HepG2 (cell line): Measurements from ENCODE around the gene BAG5. TPM values are rescaled to one million over a fixed set of nuclear protein-coding genes. Genes with fewer than 3 reads are reported as not detected.

Experiments
- ATAC-seq: fragments of 200-7000 bp; cut with Tn5 transposase; 3 replicates; pipeline ENCODE4 v1.9.1; 2020; ENCODE audit warnings: mild to moderate bottlenecking, moderate library complexity
- BruUV-seq: library from RNA; stranded (reverse); fragments of 400-500 nt; replicated peaks from 2 replicates; lab custom pipeline; 2021; lab: Mats Ljungman, UMichigan
- CTCF ChIA-PET: fragments of 300-600 bp; formaldehyde crosslinking; extraction: SDS; loops from one replicate; lab custom pipeline; 2021; ENCODE audit warnings: low total read pairs, inconsistent platforms, low intra/inter-chr PET ratio; lab: Yijun Ruan, JAX
- POLR2A ChIA-PET: fragments of 350-600 bp; sonication (Branson Sonifier 250); formaldehyde crosslinking; loops from one replicate; lab custom pipeline; 2020; ENCODE audit warnings: antibody characterized with exemption, inconsistent platforms; lab: Yijun Ruan, JAX
- DNase-seq: peaks from one replicate; pipeline ENCODE4 v3.0.0-alpha.2; 2015; ENCODE audit warnings: low spot score
- FAIRE-seq: peaks from 3 replicates; lab custom pipeline; 2011; peaks lifted over from hg19 to GRCh38; lab: Jason Lieb, UNC
- H2AFZ ChIP-seq: one replicate; pipeline ENCODE4 v1.6.1; 2011; ENCODE audit warnings: low read length, inconsistent platforms
- H3K27ac ChIP-seq: fragments of 300-600 bp; 3 replicates; pipeline ENCODE4 v1.8.0; 2011; ENCODE audit warnings: mixed run types, mild to moderate bottlenecking, mixed read lengths, low read length, inconsistent platforms; ENCODE audit not compliant: insufficient read depth; ENCODE audit errors: extremely low read length
- H3K27me3 ChIP-seq, 2 experiments: fragments of 200-600 bp in 1 of 2; 2 replicates in 1 of 2; 3 replicates in 1 of 2; pipeline versions ENCODE4 v1.6.0 to v1.8.0; 2011; ENCODE audit warnings: low read length in 2 of 2, mild to moderate bottlenecking in 2 of 2, moderate library complexity in 2 of 2, inconsistent platforms in 1 of 2; ENCODE audit not compliant: insufficient read depth in 2 of 2, control insufficient read depth in 1 of 2
- H3K36me3 ChIP-seq, 2 experiments: fragments of 200-600 bp in 1 of 2; replicated peaks in 1 of 2; 2 replicates in 1 of 2; 3 replicates in 1 of 2; pipeline versions ENCODE4 v1.5.1 to v1.8.0; 2011; ENCODE audit warnings: low read length in 2 of 2, inconsistent platforms in 1 of 2; ENCODE audit not compliant: insufficient read depth in 2 of 2, control insufficient read depth in 1 of 2
- H3K4me1 ChIP-seq: 2 replicates; pipeline ENCODE4 v1.5.1; 2012; ENCODE audit warnings: low read length, inconsistent platforms; ENCODE audit not compliant: insufficient read depth
- H3K4me2 ChIP-seq: 2 replicates; pipeline ENCODE4 v1.6.0; 2011; ENCODE audit warnings: low read depth, low read length, inconsistent platforms
- H3K4me3 ChIP-seq, 3 experiments: fragments of 200-600 bp in 1 of 3; sonication (generic), shearing (Covaris generic) in 1 of 3; replicated peaks in 1 of 3; 2 replicates each; pipeline ENCODE4 v1.5.1; 2011 to 2016; ENCODE audit warnings: low read length in 3 of 3, inconsistent platforms in 2 of 3, low read depth in 2 of 3, mild to moderate bottlenecking in 2 of 3, control low read depth in 1 of 3, mixed read lengths in 1 of 3; ENCODE audit not compliant: insufficient read depth in 1 of 3
- H3K79me2 ChIP-seq: one replicate; pipeline ENCODE4 v1.6.1; 2011; ENCODE audit warnings: low read length, inconsistent platforms; ENCODE audit not compliant: insufficient read depth
- H3K9ac ChIP-seq: 2 replicates; pipeline ENCODE4 v1.6.0; 2011; ENCODE audit warnings: mild to moderate bottlenecking, low read depth, low read length, inconsistent platforms; ENCODE audit not compliant: insufficient read depth
- H3K9me3 ChIP-seq: 2 replicates; pipeline ENCODE4 v1.5.1; 2012; ENCODE audit warnings: mild to moderate bottlenecking, low read length
- H4K20me1 ChIP-seq: 2 replicates; pipeline ENCODE4 v1.6.0; 2011; ENCODE audit warnings: inconsistent platforms, mild to moderate bottlenecking, low read length, moderate library complexity; ENCODE audit not compliant: insufficient read depth
- FOXK1 ChIP-seq: sonication (generic); formaldehyde crosslinking; IDR thresholded peaks from 2 replicates; pipeline ENCODE4 v1.4.0; 2020; ENCODE audit warnings: low read depth, missing genetic modification reagents, borderline replicate concordance
- HNRNPL ChIP-seq: fragments of 200-400 bp; formaldehyde crosslinking; IDR thresholded peaks from 2 replicates; pipeline ENCODE4 v1.6.1; 2017; ENCODE audit warnings: mild to moderate bottlenecking, low read depth, low read length
- KDM3A ChIP-seq: IDR thresholded peaks from 2 replicates; pipeline ENCODE4 v1.6.1; 2018; ENCODE audit warnings: low read depth, missing compliant biosample characterization
- MXI1 ChIP-seq: IDR thresholded peaks from 3 replicates; pipeline ENCODE4 v1.6.1; 2012; ENCODE audit warnings: low read depth, low read length, inconsistent platforms, borderline replicate concordance
- SPEN ChIP-seq: sonication (generic); formaldehyde crosslinking; IDR thresholded peaks from 2 replicates; pipeline ENCODE4 v1.5.1; 2020; ENCODE audit warnings: low read depth, mild to moderate bottlenecking, missing genetic modification reagents
- STAG1 ChIP-seq: sonication (generic); formaldehyde crosslinking; IDR thresholded peaks from 2 replicates; pipeline ENCODE4 v1.4.0; 2020; ENCODE audit warnings: missing genetic modification reagents
- TBP ChIP-seq: sonication (generic); formaldehyde crosslinking; IDR thresholded peaks from 2 replicates; pipeline ENCODE4 v1.5.0; 2020; ENCODE audit warnings: missing genetic modification reagents
- ZMYM3 ChIP-seq: sonication (generic); formaldehyde crosslinking; IDR thresholded peaks from 2 replicates; pipeline ENCODE4 v1.5.1; 2020; ENCODE audit warnings: mild to moderate bottlenecking, missing genetic modification reagents
- ZMYM4 ChIP-seq: sonication (generic); formaldehyde crosslinking; IDR thresholded peaks from 2 replicates; pipeline ENCODE4 v1.8.1; 2023; ENCODE audit warnings: mild to moderate bottlenecking, missing genetic modification reagents
- ZNF501 ChIP-seq: sonication (generic); formaldehyde crosslinking; IDR thresholded peaks from 2 replicates; pipeline ENCODE4 v1.5.1; 2020; ENCODE audit warnings: mild to moderate bottlenecking, moderate library complexity, missing genetic modification reagents
- ZNF703 ChIP-seq: sonication (generic); formaldehyde crosslinking; IDR thresholded peaks from 2 replicates; pipeline ENCODE4 v1.5.1; 2020; ENCODE audit warnings: missing genetic modification reagents, mild to moderate bottlenecking, moderate library complexity, borderline replicate concordance
- ZNF761 ChIP-seq: sonication (generic); formaldehyde crosslinking; conservative IDR thresholded peaks from 2 replicates; pipeline ENCODE4 v1.4.0; 2020; ENCODE audit warnings: mild to moderate bottlenecking, missing genetic modification reagents
- ZSCAN30 ChIP-seq: sonication (generic); formaldehyde crosslinking; IDR thresholded peaks from 2 replicates; pipeline ENCODE4 v1.5.0; 2020; ENCODE audit warnings: mild to moderate bottlenecking, missing genetic modification reagents
- WGBS: methylation state at CpG from one replicate; pipeline ENCODE4 v1.1.6; 2017; ENCODE audit warnings: low lambda C conversion rate; 5-methylcytosine and 5-hydroxymethylcytosine counted together
- in situ Hi-C: cut with HindIII; loops from 2 replicates; pipeline ENCODE4 v1.10.0; 2017; ENCODE audit warnings: low pct_unique_long_range_greater_than_20kb; ENCODE audit not compliant: extremely low pct_ligation_motif_present
- intact Hi-C: fragments of 100-400 bp; cut with micrococcal nuclease; formaldehyde crosslinking; loops from one replicate; pipeline ENCODE4 v1.10.0; 2022; ENCODE audit not compliant: unreplicated experiment
- polyA plus RNA-seq, 8 experiments: library from polyadenylated mRNA; depleted of rRNA in 3 of 8; stranded (reverse) in 7 of 8; unstranded in 1 of 8; fragments of >200 nt; fragmentation: Illumina TruSeq in 4 of 8; extraction: Trizol in 4 of 8; gene quantifications; 2 replicates each; pipeline versions ENCODE4 v1.2.1 to v1.2.3, GENCODE V29; 2011 to 2016; ENCODE audit warnings: low read depth in 4 of 8, missing spikeins in 1 of 8, mixed read lengths in 1 of 8; ENCODE audit not compliant: insufficient read depth in 1 of 8
- total RNA-seq, 5 experiments: library from RNA; depleted of rRNA; stranded (reverse); fragments of >200 nt; fragmentation: Illumina TruSeq; extraction: Trizol; gene quantifications; 2 replicates each; pipeline ENCODE4 v1.2.3, GENCODE V29; 2016; ENCODE audit warnings: low read depth in 1 of 5
- TF ChIP-seq, protein P1 (sequence below): sonication (generic); formaldehyde crosslinking; IDR thresholded peaks from 2 replicates; pipeline ENCODE4 v1.4.0; 2020; ENCODE audit warnings: missing genetic modification reagents
- TF ChIP-seq, protein P2 (sequence below): sonication (generic); formaldehyde crosslinking; IDR thresholded peaks from 2 replicates; pipeline ENCODE4 v1.5.0; 2020; ENCODE audit warnings: mild to moderate bottlenecking, missing genetic modification reagents
- TF ChIP-seq, protein P3 (sequence below): sonication (generic); formaldehyde crosslinking; IDR thresholded peaks from 2 replicates; pipeline ENCODE4 v1.4.0; 2020; ENCODE audit warnings: missing genetic modification reagents

BAG5 gene
- total and polyA plus RNA-seq, 2 of the 13 experiments (the other 11 are each of a cell fraction or from before 2014, with no cell fraction given): 3.5 to 21.0 TPM

DNA sequence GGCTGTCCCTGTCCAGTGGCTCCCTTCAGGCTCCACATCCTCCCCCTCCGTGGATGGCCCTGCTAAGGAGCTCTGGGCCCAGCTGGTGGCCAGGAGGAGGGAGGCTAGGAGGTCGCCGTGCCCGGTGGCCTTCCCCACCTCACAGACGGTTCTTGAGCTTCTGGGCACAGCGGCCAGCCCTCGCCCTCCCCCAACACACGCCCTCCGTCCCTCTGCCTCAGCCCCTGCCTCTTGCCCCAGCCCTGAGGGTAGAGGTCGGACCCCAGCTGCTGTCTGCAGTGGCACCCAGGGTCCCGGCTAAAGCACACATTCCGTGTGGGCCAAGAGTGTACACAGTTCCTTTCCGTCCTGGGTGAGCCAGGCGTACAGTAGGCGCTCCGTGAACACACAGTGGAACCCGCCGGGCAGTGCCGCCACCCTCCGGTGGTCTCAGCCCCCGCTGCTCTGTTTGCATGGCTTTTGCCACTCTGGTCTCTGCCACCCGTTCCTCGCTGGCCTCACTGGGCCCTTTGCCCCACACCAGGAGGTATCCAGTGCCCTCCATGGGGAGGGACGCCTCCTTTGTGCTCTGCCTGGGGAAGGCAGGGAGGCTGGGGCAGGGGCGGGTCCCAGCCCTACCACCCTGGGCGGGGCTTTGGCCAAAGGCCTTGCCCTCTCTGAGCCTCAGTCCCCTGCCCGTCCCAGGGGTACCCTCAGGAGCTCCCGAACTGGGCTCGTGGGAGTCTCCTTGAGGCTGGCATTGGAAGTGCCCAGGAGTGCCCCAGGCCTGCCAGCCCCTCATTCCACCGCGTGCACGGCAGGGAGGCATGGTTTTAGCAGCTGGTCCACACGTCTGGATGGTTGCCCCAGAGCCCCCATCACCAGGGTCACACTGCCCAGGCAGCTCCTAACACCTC is 20.5 kb downstream of the BAG5 start:
- H3K36me3 ChIP-seq: no peaks in the 10 kb centered on the region
- in situ Hi-C loops: no loop called here
- 54% methylated on average over 10 of the region's 33 CpGs for WGBS
- DNase-seq (no peak), ATAC-seq (no peak), FAIRE-seq (no peak)
- peaks cover 2 to 19% of the 10 kb centered on the region in 2 experiments; a peak in 2 of 5 replicates for H3K27me3 ChIP-seq
- peak overlapping the region; percentile 58 for H3K4me2 ChIP-seq
- no peaks in the 10 kb centered on the region for H3K79me2 ChIP-seq
- intact Hi-C loops: loop anchor here (2.0 kb wide), 1 partner anchor 17 kb away; no protein-coding TSS in a partner anchor
- peak overlapping the region in 2 of 3 experiments; percentile 31 to 49; a peak in 4 of 6 replicates for H3K4me3 ChIP-seq
- no TSS peak for BruUV-seq
- CTCF ChIA-PET: interaction anchor here (1.0 to 1.4 kb wide), 2 partner anchors 24 to 42 kb away, joined by 3 read pairs; no protein-coding TSS in a partner anchor
- peaks cover 52% of the 10 kb centered on the region for H3K4me1 ChIP-seq
- POLR2A ChIA-PET: interaction anchor here (1.6 to 6.9 kb wide), 3 partner anchors 13 to 24 kb away, joined by 3 to 37 read pairs (median 7); partner anchors contain the start of gene TRMT61A
- H3K27ac ChIP-seq: no peak overlapping the region
- no peak overlapping the region for H2AFZ ChIP-seq
- no peaks in the 10 kb centered on the region for H4K20me1 ChIP-seq
- H3K9me3 ChIP-seq: no peaks in the 10 kb centered on the region
- H3K9ac ChIP-seq: no peak overlapping the region
- peak; percentile 86; the same call in 1 of the 2 replicates for TF ChIP-seq HNRNPL
- no peak for TF ChIP-seq STAG1
- TF ChIP-seq TBP (CRISPR knock-in tag): no peak
- TF ChIP-seq ZNF761 (CRISPR knock-in tag): no peak
- TF ChIP-seq, protein P1, sequence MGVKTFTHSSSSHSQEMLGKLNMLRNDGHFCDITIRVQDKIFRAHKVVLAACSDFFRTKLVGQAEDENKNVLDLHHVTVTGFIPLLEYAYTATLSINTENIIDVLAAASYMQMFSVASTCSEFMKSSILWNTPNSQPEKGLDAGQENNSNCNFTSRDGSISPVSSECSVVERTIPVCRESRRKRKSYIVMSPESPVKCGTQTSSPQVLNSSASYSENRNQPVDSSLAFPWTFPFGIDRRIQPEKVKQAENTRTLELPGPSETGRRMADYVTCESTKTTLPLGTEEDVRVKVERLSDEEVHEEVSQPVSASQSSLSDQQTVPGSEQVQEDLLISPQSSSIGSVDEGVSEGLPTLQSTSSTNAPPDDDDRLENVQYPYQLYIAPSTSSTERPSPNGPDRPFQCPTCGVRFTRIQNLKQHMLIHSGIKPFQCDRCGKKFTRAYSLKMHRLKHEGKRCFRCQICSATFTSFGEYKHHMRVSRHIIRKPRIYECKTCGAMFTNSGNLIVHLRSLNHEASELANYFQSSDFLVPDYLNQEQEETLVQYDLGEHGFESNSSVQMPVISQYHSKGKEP (CRISPR knock-in tag): no peak
- TF ChIP-seq, protein P2, sequence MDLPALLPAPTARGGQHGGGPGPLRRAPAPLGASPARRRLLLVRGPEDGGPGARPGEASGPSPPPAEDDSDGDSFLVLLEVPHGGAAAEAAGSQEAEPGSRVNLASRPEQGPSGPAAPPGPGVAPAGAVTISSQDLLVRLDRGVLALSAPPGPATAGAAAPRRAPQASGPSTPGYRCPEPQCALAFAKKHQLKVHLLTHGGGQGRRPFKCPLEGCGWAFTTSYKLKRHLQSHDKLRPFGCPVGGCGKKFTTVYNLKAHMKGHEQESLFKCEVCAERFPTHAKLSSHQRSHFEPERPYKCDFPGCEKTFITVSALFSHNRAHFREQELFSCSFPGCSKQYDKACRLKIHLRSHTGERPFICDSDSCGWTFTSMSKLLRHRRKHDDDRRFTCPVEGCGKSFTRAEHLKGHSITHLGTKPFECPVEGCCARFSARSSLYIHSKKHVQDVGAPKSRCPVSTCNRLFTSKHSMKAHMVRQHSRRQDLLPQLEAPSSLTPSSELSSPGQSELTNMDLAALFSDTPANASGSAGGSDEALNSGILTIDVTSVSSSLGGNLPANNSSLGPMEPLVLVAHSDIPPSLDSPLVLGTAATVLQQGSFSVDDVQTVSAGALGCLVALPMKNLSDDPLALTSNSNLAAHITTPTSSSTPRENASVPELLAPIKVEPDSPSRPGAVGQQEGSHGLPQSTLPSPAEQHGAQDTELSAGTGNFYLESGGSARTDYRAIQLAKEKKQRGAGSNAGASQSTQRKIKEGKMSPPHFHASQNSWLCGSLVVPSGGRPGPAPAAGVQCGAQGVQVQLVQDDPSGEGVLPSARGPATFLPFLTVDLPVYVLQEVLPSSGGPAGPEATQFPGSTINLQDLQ: no peak
- TF ChIP-seq, protein P3, sequence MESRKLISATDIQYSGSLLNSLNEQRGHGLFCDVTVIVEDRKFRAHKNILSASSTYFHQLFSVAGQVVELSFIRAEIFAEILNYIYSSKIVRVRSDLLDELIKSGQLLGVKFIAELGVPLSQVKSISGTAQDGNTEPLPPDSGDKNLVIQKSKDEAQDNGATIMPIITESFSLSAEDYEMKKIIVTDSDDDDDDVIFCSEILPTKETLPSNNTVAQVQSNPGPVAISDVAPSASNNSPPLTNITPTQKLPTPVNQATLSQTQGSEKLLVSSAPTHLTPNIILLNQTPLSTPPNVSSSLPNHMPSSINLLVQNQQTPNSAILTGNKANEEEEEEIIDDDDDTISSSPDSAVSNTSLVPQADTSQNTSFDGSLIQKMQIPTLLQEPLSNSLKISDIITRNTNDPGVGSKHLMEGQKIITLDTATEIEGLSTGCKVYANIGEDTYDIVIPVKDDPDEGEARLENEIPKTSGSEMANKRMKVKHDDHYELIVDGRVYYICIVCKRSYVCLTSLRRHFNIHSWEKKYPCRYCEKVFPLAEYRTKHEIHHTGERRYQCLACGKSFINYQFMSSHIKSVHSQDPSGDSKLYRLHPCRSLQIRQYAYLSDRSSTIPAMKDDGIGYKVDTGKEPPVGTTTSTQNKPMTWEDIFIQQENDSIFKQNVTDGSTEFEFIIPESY (CRISPR knock-in tag): 0 out of 2 replicates have a peak, but pooled peaks have one; percentile 23
- no peak for TF ChIP-seq FOXK1 (CRISPR knock-in tag)
- no peak for TF ChIP-seq ZMYM3 (CRISPR knock-in tag)
- peak; percentile 36; the same call in 1 of the 2 replicates for TF ChIP-seq SPEN
- no peak for TF ChIP-seq ZNF703
- no peak for TF ChIP-seq KDM3A (CRISPR knock-in tag)
- no peak for TF ChIP-seq ZMYM4
- no peak for TF ChIP-seq MXI1
- TF ChIP-seq ZNF501 (CRISPR knock-in tag): no peak
- TF ChIP-seq ZSCAN30 (CRISPR knock-in tag): no peak
